MCF 10A (cell line): ENCODE results near the gene TXK. TPM values are rescaled to one million over a fixed set of nuclear protein-coding genes. Genes with fewer than 3 reads are reported as not detected.

Experiments used
- BruUV-seq: library from RNA; stranded (reverse); fragments of 400-500 nt; replicated peaks from 2 replicates; lab custom pipeline; 2021; lab: Mats Ljungman, UMichigan
- CTCF ChIA-PET: fragments of 300-600 bp; sonication (Branson Sonifier 250); formaldehyde crosslinking; extraction: SDS; loops from one replicate; lab custom pipeline; 2021; ENCODE audit warnings: antibody characterized with exemption, inconsistent platforms; lab: Yijun Ruan, JAX
- POLR2A ChIA-PET: fragments of 300-600, 350-650 bp; sonication (Branson Sonifier 250); formaldehyde crosslinking; extraction: SDS; loops from one replicate; lab custom pipeline; 2020; ENCODE audit warnings: antibody characterized with exemption, inconsistent platforms; lab: Yijun Ruan, JAX
- DNase-seq: peaks from one replicate; pipeline ENCODE4 v3.0.0-alpha.2; 2018; ENCODE audit not compliant: unreplicated experiment
- H3K27ac Mint-ChIP-seq: one replicate; pipeline ENCODE4 v1.8.0; 2022; ENCODE audit warnings: mild to moderate bottlenecking, low read depth, mixed read lengths; ENCODE audit not compliant: unreplicated experiment
- H3K27me3 Mint-ChIP-seq: one replicate; pipeline ENCODE4 v1.8.0; 2022; ENCODE audit warnings: mixed read lengths; ENCODE audit not compliant: insufficient read depth, unreplicated experiment
- H3K36me3 Mint-ChIP-seq: one replicate; pipeline ENCODE4 v1.8.0; 2022; ENCODE audit warnings: mild to moderate bottlenecking, moderate library complexity, mixed read lengths; ENCODE audit not compliant: insufficient read depth, unreplicated experiment
- H3K4me1 Mint-ChIP-seq: one replicate; pipeline ENCODE4 v1.8.0; 2022; ENCODE audit warnings: mixed read lengths; ENCODE audit not compliant: insufficient read depth, unreplicated experiment
- H3K4me3 Mint-ChIP-seq: one replicate; pipeline ENCODE4 v1.8.0; 2022; ENCODE audit warnings: mild to moderate bottlenecking, moderate library complexity, mixed read lengths; ENCODE audit not compliant: unreplicated experiment
- H3K9me3 Mint-ChIP-seq: one replicate; pipeline ENCODE4 v1.8.0; 2022; ENCODE audit warnings: mixed read lengths; ENCODE audit not compliant: unreplicated experiment
- intact Hi-C: fragments of 100-400 bp; cut with micrococcal nuclease; formaldehyde crosslinking; loops from 2 replicates; pipeline ENCODE4 v1.14.1; 2022
- total RNA-seq: library from RNA; stranded (reverse); gene quantifications from 2 replicates; pipeline ENCODE4 v1.2.3, GENCODE V29; 2022
- TF ChIP-seq, protein P1 (sequence below): fragments of 200-600 bp; IDR thresholded peaks from one replicate; pipeline ENCODE4 v1.8.0; 2022; ENCODE audit warnings: antibody characterized with exemption, mild to moderate bottlenecking; ENCODE audit not compliant: unreplicated experiment

Gene TXK
- total RNA-seq, 1 experiment from 2014 or later: not detected

DNA sequence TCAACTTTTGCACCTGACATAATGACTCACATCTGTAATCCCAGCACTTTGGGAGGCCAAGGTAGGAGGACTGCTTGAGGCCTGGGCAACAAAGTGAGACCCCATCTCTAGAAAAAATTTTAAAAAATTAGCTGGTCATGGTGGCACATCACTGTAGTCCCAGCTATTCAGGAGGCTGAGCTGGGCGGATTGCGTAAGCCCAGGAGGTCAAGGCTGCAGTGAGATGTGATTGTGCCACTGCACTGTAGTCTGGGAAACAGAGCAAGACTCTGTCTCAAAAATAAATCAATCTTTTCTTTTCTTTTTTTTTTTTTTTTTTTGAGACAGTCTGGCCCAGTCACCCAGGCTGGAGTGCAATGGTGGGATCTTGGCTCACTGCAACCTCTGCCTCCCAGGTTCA, 65.0 kb downstream of the TXK start:
- Mint-ChIP-seq H3K4me1 (no peaks in the 10 kb centered on the region), H3K36me3 (no peaks in the 10 kb centered on the region), H3K9me3 (no peaks in the 10 kb centered on the region), H3K27ac (no peak overlapping the region), H3K4me3 (no peak overlapping the region), H3K27me3 (no peaks in the 10 kb centered on the region)
- CTCF ChIA-PET: interaction anchor here (0.9 to 1.8 kb wide), 4 partner anchors 19 to 40 kb away, joined by 3 to 13 read pairs (median 4); no protein-coding TSS in a partner anchor
- TF ChIP-seq, protein P1, sequence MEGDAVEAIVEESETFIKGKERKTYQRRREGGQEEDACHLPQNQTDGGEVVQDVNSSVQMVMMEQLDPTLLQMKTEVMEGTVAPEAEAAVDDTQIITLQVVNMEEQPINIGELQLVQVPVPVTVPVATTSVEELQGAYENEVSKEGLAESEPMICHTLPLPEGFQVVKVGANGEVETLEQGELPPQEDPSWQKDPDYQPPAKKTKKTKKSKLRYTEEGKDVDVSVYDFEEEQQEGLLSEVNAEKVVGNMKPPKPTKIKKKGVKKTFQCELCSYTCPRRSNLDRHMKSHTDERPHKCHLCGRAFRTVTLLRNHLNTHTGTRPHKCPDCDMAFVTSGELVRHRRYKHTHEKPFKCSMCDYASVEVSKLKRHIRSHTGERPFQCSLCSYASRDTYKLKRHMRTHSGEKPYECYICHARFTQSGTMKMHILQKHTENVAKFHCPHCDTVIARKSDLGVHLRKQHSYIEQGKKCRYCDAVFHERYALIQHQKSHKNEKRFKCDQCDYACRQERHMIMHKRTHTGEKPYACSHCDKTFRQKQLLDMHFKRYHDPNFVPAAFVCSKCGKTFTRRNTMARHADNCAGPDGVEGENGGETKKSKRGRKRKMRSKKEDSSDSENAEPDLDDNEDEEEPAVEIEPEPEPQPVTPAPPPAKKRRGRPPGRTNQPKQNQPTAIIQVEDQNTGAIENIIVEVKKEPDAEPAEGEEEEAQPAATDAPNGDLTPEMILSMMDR: no peak
- no peak for DNase-seq
- POLR2A ChIA-PET: no interaction called here
- intact Hi-C loops: no loop called here
- BruUV-seq: no TSS peak

DNA sequence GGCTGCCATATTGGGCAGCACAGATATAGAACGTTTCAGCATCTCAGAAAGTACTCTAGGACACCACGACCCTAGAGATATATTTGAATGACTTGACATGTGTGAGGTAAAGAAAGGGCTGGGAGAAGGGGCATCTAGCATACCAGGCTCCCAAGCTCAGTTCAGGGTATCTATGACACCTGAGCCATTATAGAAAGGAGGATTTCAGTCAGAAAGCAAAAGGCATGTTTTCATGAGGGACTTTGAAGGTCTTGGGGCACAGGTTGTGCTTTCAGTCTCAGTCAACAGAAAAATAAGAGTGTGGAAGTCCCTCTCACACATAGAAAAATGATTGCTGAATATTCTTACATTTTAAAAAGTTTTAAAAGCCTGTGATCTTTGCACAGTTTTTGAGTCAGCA, 65.9 kb downstream of the TXK start:
- TF ChIP-seq, protein P1: no peak
- CTCF ChIA-PET: interaction anchor here (0.9 kb wide), 2 partner anchors 20 kb away, joined by 3 to 4 read pairs; no protein-coding TSS in a partner anchor

DNA sequence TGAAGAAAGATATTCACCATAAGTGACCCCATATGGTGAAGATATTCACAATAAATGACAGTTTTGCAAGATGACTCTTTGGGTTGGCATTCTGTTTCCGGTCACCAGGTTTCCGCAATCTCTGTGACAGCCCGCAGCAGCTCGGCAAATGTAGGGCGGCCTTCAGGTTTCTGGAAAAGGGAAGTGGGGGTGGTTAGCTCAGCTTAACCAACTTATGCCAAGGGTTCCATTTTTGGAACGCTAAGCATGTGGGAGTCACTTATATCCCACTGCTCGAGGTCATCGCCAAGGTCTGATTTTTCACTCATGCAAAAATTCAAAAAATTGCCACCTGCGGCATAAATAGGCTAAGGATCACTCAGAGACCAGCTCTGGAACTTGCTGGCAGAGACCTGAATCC, 66.5 kb downstream of the TXK start:
- H3K4me1 Mint-ChIP-seq: no peaks in the 10 kb centered on the region
- BruUV-seq: no TSS peak
- no peaks in the 10 kb centered on the region for H3K27me3 Mint-ChIP-seq
- no peaks in the 10 kb centered on the region for H3K36me3 Mint-ChIP-seq
- no peak overlapping the region for H3K27ac Mint-ChIP-seq
- DNase-seq: no peak
- no peak overlapping the region for H3K4me3 Mint-ChIP-seq
- H3K9me3 Mint-ChIP-seq: no peaks in the 10 kb centered on the region
- POLR2A ChIA-PET: no interaction called here
- intact Hi-C loops: no loop called here
- CTCF ChIA-PET: interaction anchor here (0.6 to 1.6 kb wide), 2 partner anchors 18 to 187 kb away, joined by 3 to 5 read pairs; no protein-coding TSS in a partner anchor
- TF ChIP-seq, protein P1: no peak

More for the DNA sequence above, 65.9 kb downstream of the TXK start:
- no TSS peak for BruUV-seq
- Mint-ChIP-seq H3K4me3 (no peak overlapping the region), H3K4me1 (no peaks in the 10 kb centered on the region), H3K27ac (no peak overlapping the region), H3K36me3 (no peaks in the 10 kb centered on the region), H3K27me3 (no peaks in the 10 kb centered on the region), H3K9me3 (no peaks in the 10 kb centered on the region)
- intact Hi-C loops: no loop called here
- DNase-seq: no peak
- POLR2A ChIA-PET: no interaction called here

DNA sequence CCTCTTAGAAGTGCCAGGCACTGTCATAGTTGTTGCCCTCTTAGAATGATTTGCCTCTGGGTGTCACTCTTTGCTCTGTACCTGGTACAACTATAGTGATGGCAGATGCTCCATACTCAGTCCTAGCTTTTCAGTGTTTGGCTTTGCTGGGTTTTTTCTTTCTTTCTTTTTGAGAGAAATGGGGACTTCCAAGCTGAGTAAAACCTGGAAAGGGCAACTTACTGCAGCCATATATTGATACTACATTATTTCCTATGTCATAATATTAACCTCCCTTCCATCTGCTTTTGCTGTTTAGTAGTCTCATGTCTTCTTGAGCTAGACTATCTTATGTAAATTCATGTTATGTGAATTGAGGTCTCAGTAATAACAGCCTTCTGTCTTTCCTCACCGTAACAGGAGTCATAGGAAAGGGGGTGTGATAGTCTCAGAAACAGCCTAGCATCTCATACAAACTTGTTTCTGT, 68.4 kb downstream of the TXK start:
- POLR2A ChIA-PET: no interaction called here
- no peak for DNase-seq
- CTCF ChIA-PET: interaction anchor here (0.6 to 1.7 kb wide), 5 partner anchors 16 to 123 kb away, joined by 3 to 4 read pairs (median 4); no protein-coding TSS in a partner anchor
- TF ChIP-seq, protein P1: no peak
- Mint-ChIP-seq H3K4me3 (no peak overlapping the region), H3K27me3 (no peaks in the 10 kb centered on the region), H3K4me1 (no peaks in the 10 kb centered on the region), H3K36me3 (no peaks in the 10 kb centered on the region), H3K9me3 (peaks cover 6% of the 10 kb centered on the region), H3K27ac (no peak overlapping the region)
- intact Hi-C loops: no loop called here
- BruUV-seq: no TSS peak
